Stimulated activated naive CD4-positive, alpha-beta T cell treated with Interleukin-2 at 50 U/mL for 16 hours (primary cell): ENCODE data around the gene CKB.

Experiments
- DNase-seq: peaks from one replicate; lab custom pipeline; 2025; lab: John Stamatoyannopoulos, UW

CKB gene

DNA sequence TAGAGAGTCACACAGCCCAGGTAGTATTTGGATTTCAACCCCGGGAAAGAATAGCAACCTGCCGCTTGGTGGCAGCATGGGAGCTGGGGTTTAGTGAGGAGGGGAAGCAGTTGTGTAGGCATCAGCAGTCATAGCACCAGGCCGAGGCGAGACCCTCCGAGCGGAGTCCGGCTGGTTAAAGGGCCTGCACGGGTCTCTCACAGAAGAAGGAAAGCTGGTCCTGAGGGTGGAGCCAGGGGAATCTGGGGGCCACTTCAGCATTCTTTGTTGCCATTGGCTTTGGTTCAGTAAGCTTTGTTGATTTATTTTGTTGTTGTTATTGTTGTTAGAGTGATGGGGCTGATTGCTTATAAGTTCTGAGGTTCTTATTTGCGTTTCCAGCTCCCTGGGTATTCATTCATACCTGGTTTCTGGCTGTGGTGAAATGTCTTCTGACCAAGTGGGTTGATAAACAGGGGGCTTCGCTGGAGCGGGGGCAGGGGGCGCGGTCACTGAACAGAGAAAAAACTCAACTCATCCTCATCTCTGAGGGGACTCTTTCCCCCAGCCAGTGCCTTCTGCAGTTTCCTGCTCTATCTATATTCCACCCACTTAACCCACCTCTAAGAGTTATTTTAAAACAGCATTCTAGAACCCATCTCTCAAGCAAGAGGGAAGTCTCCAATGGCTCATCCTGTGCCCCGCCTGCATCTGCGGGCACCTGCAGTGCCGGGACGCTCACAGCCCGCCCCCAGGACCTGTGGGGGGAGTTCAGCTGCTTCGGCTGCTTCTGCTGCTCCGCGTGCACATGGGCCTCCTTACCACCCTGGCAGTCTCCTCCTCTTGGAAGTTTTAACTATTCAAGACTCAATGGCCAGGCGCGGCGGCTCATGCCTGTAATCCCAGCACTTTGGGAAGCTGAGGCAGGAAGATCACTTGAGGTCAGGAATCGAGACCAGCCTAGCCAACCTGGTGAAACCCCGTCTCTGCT is 11.6 kb downstream of the CKB start:
- DNase-seq: no peak

DNA sequence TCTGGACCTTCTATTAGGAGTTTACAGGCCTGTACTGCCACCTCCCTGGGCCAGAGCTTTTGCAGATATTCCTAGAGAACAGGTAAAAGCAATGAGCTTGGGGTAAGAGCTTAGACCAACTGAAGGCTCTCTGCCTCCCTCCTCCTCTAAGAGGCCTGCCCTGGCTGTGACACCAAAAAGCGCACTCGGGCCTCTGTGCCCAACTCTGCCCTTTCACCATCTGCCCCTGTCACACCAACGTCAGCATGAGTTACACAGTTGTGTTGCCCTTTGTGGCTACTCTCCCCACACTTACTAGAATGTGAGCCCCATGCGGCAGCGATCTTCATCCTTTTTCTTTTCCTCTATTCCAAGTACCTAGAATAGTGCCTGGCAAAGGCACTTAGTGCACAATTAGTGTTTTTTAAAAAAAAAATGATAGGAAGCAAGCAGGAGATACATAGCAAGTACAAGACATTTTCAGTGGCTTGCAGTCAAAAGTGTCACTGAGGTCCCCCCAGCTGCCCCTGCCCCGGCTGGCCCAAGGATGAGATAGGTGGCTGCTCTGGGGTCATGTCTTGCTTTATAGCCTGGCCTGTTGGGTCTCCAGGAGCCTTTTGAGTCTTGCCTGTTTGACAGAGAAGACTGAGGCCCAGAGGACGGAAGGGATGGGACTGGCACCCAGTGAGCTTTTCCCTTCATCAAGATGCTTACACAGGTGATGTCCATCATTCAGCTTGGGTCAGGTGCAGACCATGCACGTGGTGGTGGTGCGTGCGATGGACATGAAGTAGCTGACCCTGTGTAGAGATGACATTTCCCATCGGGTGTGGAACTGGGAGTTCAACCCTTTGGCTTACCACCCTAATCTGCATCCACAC is 12.5 kb downstream of the CKB start:
- DNase-seq: no peak

DNA sequence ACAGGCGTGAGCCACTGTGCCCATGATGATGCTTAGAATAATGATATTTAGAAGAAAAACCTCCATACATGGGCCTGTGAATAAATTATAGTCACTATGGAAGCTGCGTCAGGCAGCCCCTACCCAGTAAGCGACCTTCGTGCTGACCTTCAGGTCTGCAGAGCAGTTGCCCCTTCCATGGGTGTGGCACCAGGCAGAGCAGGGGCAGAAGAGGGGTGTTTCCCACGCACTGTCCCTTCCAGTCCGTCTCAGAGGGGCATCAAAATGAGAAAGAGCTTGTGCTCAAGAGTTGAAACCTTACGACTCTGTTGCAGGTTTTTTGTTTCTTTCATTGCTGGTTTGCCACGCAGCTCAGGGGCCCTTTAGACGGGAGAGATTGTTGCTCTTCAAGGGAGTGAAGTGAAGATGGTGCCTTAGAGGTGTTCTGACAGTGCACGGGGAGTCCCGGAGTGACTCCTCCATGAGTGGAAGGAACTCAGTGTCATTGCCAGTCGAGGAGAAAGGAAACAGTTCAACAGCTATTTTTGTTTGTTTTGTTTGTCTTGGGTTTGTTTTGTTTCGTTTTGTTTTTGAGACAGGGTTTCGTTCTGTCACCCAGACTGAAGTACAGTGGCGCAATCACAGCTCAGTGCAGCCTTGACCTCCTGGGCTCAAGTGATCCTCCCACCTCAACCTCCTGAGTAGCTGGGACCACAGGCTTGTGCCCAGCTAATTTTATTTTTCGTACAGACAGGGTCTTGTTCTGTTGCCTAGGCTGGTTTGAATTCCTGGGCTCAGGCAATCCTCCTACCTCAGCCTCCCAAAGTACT is 13.9 kb downstream of the CKB start:
- DNase-seq: no peak

DNA sequence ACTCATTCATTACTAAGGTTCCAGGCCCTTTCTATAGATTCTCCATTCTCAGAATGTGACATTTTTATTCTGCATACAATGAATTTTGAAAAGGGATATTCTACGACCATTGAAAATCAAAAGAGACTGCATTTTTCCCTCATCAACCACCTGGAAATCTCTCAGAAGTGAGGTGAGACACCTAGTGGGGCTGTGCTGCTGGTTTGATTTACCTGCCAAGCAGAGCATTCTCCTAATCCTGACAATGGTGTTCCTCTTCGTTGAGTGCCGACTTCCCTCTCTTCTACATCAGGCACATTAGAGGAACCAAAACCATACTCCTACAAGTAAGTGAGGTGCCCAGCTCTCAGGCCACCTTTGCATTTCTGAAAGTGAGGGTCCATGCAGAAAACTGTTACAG is 14.9 kb downstream of the CKB start:
- DNase-seq: no peak

DNA sequence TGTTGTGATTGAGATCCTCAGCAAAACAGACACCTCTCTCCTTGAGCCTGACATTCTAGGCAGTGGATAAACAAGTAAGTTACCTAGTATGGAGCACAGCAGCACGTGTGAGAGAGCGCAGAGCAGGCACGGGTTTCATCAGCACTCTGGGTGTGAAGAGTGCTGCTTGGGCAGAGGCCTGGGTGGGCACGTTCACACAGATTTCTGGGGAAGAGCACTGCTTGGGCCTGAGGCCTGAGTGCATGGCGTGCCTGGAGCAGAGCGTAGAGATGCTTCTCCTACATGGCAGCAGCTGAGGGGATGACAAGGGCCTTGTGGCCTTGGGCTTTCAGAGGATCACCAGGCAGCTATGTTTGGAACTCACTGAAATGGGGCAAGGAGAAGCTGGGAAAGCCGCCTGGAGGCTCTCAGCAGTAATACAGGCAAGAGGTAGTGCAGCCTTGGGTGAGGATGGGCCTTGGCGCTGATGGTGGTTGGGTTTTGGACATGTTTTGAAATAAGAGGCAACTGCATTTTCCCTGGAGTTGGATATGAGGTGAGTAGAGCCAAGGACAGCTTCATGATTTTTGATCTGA is 17.6 kb downstream of the CKB start:
- no peak for DNase-seq

DNA sequence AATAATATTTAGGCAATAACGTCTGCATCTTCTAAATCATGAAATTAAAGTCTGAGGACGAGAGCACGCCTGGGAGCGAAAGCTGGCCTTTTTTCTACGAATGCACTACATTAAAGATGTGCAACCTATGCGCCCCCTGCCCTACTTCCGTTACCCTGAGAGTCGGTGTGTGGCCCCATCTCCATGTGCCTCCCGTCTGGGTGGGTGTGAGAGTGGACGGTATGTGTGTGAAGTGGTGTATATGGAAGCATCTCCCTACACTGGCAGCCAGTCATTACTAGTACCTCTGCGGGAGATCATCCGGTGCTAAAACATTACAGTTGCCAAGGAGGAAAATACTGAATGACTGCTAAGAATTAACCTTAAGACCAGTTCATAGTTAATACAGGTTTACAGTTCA is 19.3 kb downstream of the CKB start:
- no peak for DNase-seq

DNA sequence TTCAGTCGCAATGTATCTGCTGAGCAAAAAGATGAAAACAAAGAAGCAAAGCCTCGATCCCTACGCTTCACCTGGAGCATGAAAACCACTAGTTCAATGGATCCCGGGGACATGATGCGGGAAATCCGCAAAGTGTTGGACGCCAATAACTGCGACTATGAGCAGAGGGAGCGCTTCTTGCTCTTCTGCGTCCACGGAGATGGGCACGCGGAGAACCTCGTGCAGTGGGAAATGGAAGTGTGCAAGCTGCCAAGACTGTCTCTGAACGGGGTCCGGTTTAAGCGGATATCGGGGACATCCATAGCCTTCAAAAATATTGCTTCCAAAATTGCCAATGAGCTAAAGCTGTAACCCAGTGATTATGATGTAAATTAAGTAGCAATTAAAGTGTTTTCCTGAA is 19.8 kb downstream of the CKB start:
- DNase-seq: no peak

DNA sequence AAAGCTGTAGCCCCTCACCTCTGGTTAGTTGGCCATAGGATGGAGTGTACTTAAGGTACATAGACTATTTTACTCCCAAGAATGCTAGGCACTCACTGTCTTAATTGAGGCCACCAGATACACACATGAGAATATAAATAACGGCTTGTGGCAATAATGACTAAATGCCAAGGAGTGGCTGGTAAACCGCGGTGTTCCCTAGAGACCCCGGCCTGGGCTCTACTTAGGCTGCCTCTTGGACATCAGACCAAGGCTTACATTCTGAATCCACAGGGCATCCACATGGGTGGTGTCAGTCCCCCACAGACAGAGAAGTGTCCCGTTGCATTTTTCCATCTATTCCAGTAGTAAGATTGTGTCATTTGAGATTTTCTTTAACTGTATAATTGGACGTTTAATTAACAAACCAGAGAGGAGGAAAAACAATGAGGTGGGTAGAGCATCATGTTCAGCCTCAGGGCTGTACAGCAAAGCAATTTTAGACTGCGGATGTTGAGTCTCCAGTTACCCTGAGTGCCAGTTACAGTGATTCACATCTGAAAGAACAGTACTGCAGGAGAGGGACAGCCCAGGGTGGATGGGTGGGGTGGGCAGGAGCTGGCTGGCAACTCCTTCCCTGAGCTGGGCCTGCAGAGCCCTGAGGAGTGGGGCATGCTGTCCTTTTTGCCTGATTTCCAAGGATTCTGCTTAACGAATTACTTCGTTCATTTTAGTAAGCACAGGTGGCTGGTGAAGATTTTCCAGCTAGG is 20.5 kb downstream of the CKB start:
- no peak for DNase-seq

DNA sequence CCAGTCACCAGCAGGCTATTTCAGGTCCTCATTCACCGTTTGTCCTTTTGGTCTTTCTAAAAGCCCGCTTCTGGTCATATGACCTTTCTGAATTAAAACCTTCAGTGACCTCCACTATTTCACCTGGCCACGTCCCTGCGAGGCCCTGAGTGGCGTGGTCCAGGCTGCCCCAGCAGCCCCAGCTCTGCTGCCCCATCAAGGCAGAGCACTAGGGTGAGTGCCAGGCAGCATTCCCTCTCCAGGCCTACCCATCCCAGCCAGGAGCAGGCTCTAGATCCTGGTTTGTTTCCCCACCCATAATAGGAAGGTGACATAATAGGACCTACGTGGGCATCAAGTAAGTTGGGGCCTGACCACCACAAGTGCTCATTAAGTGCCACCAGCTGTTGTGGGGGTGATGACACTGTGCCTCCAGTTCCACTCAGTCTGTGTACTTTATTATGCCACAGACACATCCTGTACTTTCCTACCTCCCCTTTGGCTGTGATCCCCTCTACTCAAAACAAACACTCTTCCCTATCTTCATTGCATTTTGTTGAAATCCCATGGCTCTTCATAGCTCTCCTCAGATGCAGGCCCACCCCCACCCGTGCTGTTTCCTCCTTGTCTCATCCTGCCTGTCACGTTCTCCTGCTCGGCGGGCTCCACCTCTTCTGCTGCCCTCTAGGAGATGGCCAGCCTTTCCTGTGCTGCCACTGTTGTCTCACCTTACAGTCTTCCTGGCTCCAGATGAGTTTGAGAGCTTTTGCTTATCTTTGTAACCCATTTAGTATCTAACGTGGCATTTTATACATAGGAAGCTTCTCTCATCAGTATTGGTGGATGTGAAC is 21.4 kb downstream of the CKB start:
- DNase-seq: no peak

DNA sequence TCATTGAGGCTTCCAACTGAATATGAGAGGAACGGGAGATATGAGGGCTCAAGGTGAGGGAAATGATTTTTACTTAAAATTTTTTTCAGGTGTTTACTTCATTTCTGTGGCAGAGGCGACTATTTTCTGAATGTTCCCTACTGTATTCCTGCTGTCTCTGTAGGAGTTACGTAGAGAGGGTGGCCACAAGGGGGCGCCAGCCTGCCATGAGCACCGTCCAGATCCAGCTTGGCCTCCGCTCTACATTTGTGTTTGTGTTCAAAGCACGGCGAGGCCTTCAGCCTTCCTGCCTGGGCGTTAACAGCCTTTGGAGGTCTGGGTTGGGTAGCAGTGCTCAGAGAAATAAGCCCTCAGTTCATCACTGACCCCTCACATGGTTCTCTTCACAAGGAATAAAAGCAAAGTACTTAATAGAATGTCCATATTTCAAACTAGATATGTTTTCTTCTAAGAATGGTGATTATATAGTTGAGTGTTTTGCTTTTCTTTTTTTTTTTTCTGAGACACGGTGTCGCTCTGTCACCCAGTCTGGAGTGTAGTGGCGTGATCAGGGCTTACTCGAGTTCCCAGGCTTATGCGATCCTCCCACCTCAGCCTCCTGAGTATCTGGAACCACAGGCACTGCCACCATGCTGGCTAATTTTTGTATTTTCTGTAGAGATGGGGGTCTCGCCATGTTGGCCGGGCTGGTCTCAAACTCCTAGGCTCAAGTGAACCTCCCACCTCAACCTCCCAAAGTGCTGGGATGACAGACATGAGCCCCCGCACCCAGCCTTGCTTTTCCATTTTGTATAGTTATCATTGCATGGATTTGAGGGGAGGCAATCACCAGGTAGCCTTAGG is 22.3 kb downstream of the CKB start:
- peak; percentile 76 for DNase-seq

DNA sequence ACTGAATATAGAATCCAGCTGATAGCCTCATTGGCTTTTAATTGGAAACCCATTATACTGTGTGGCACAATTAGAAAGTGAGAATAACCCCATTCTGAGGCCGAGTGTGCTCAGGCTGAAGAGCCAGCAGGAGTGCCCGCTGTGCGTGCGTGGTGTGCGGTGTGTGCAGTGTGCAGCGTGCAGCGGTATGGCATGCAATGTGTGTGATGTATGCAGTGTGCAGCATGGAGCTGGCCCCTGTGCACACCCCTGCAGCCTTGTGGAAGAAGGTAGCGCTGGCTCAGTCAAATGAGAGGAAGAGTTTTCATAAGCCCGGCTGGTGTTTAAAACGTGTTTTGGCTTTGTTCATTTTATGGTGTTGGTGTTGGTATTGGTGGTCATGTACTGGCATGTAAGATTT is 22.9 kb downstream of the CKB start:
- no peak for DNase-seq

DNA sequence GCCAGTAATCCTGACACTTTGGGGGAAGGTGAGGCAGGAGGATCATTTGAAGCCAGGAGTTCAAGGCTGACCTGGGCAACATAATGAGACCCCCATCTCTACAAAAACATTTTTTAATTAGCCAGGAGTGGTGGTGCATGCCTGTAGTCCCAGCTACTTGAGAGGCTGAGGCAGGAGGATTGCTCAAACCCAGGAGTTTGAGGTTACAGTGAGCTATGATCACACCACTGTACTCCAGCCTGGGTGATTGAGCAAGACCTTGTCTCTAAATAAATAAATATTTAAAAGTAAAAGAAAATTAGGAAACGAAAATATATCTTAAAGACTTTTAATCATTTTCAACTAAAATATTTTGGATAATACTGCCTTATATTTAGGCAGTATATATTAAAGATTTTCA is 25.9 kb downstream of the CKB start:
- DNase-seq: no peak

DNA sequence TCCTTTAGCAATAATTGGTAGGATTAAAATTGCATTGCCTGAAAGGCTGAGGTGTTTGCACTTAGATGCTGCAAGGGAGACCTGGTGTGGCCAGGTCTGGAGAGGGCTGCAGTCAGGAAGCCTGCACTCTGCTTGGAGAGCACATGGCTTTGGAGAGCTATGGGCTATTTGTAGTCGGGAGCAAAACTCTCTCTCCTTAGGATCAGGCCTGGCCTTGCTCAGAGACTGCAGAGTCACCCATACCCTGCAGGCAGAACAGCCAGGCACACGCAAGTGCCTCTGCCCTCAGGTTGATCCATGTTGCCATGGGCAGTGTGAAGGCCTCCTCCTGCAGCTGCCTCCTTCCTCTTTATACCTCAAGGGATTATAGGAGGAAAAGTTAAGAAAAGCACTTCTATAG is 26.8 kb downstream of the CKB start:
- no peak for DNase-seq

DNA sequence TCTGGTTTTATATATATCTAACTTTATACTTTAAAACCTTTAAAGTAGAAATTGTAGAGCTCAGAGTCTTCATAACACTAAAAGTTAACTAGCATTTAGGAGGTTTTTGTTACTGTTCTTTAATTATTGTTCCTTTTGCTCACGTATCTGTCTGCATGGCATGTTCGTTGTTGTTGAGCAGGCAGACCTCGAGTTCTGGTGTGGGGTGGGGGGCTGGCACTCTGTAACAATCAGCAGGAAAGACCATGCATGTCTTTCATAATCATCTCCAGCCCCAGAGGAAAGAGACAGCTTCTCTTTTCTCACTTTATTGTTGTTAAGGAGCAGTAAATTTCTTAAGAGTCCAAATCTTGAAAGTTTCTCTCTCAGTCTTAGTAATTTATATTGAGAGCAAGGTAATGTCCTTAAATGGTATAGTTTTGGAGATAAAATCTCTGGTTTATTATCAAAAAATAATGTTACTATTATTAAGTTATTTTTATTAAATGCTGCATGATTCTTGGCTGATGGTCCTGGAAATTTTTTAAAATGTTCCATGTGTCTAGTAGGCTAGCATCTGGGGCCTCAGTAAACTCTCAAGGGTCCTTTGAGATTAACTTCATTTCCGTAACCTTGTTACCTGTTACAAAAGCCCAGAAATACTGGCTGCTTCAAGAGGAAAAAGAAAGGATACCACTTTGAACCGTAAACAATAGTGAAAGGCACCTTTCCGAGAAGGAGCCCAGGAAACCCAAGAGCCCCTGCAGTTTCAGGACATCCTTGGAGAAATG is 30.3 kb downstream of the CKB start:
- DNase-seq: no peak

DNA sequence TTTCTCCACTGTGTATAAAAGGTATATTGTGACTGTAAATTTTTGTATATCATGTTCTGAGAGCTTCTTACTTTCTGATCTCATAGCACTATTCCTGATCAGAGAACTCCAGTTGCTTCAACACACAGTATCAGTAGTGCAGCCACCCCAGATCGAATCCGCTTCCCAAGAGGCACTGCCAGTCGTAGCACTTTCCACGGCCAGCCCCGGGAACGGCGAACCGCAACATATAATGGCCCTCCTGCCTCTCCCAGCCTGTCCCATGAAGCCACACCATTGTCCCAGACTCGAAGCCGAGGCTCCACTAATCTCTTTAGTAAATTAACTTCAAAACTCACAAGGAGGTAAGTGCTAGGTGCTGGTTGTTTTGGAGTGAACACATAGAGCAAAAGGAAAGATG is 30.9 kb downstream of the CKB start:
- no peak for DNase-seq

DNA sequence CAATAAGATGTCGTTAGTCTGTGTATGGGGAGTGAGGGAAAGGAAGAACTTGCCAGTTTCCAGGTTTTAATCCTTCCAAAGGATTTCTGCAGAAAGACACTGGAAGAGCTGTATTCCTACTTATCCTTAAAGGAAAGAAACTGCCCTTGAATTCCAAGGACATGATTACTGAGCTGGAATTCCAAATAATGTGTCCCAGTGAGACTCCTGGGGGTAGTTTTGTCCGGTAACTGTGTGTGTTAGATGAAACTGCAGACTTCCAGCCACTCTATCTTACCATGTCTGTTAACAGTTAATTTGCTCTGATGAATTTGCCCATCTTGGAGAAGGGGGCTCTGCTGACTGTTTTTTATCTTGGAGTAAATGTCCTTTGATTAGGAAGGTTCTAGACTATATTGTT is 33.0 kb downstream of the CKB start:
- no peak for DNase-seq

DNA sequence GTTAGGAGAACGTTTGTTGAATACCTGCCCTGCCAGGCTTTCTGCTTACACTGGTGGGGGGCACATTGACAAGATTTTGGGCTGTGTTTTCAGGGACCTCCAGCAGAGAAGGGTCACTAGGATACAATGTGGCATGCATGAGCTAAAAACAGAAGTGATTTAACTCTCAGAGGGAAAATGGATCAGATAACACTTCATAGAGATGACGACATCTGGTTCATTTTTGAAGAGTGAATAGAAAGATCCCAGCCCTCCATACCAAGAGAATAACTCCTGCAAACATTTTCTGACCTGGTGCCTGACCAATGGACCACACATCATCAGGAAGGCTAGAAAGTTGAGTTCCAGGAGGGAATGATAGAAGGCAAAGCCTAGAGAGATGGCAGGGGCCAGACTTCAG is 33.7 kb downstream of the CKB start:
- no peak for DNase-seq

DNA sequence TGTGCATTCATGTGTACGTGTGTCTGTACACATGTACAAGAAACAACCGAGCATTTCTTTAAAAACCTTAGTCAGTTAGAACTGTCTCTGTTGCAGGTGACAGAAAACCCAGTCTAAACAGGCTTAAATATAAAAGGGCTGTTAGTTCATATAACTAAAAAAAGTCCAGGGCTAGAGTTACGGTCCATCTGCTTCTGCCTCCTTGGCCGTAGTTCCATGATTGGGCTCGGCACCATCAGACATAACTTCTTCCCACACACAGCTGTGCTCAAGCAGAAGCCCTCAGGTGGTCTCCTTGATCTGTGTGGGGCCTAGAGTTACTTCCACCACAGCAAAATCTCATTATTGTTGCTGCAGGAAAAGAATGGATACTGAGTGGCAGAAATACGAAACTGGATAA is 34.6 kb downstream of the CKB start:
- no peak for DNase-seq

DNA sequence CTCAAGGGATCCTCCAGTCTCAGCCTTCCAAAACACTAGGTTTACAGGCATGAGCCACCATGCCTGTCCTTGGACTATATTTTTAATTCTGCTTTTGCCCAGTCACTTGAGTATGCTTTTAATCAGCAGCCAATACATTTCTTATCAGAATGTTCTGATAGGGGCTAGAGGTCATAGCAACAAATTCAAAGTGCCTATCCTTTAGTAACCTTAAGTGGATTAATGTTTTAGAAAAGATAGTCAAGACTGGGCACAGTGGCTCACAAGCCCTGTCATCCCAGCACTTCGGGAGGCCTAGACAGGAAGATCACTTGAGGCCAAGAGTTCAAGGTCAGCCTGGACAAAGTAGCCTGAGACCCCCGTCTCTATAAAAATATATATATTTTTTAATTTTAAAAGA is 37.1 kb downstream of the CKB start:
- DNase-seq: no peak
